K562 (cell line): ENCODE data around the gene ELMO1. TPM values are rescaled to one million over a fixed set of nuclear protein-coding genes. Genes with fewer than 3 reads are reported as not detected.

ENCODE experiments used
- ATAC-seq: fragments of 200-7000 bp; cut with Tn5 transposase; 3 replicates; pipeline ENCODE4 v1.9.1; 2020; ENCODE audit warnings: moderate library complexity
- BruUV-seq: library from RNA; stranded (reverse); fragments of 400-500 nt; replicated peaks from 2 replicates; lab custom pipeline; 2021; lab: Mats Ljungman, UMichigan
- CTCF ChIA-PET: fragments of 300-600 bp; formaldehyde crosslinking; extraction: SDS; loops from one replicate; lab custom pipeline; 2021; ENCODE audit warnings: low intra/inter-chr PET ratio; lab: Yijun Ruan, JAX
- POLR2A ChIA-PET: fragments of 300-600, 350-650 bp; sonication (Branson Sonifier 250); formaldehyde crosslinking; extraction: SDS; loops from one replicate; lab custom pipeline; 2021; ENCODE audit warnings: antibody characterized with exemption, inconsistent platforms; lab: Yijun Ruan, JAX
- DNase-seq, 4 experiments: peaks; one replicate each; pipeline versions ENCODE4 v3.0.0 to v3.0.0-alpha.2; 2011 to 2018; ENCODE audit warnings: low spot score in 3 of 4, mixed read lengths in 3 of 4; ENCODE audit errors: extremely low read depth in 1 of 4
- FAIRE-seq: peaks from 2 replicates; lab custom pipeline; 2011; peaks lifted over from hg19 to GRCh38; lab: Jason Lieb, UNC
- H2AFZ ChIP-seq: 2 replicates; pipeline ENCODE4 v1.6.0; 2011; ENCODE audit warnings: low read depth, low read length, control low read depth, inconsistent platforms
- H3K27ac ChIP-seq: fragments of 200-600 bp; 3 replicates; pipeline ENCODE4 v1.8.0; 2011; ENCODE audit warnings: low read depth, mild to moderate bottlenecking, control low read depth, inconsistent platforms, low read length, moderate library complexity, mixed read lengths; ENCODE audit errors: extremely low read depth
- H3K27me3 ChIP-seq, 2 experiments: fragments of 300-600 bp in 1 of 2; 2 replicates in 1 of 2; 3 replicates in 1 of 2; pipeline versions ENCODE4 v1.6.0 to v1.8.0; 2011; ENCODE audit warnings: inconsistent platforms in 2 of 2, low read length in 2 of 2, mild to moderate bottlenecking in 1 of 2, mixed read lengths in 1 of 2, moderate library complexity in 1 of 2; ENCODE audit not compliant: control insufficient read depth in 2 of 2, insufficient read depth in 2 of 2
- H3K36me3 ChIP-seq: fragments of 300-600 bp; 3 replicates; pipeline ENCODE4 v1.8.0; 2011; ENCODE audit warnings: mild to moderate bottlenecking, low read length, inconsistent platforms; ENCODE audit not compliant: control insufficient read depth, insufficient read depth
- H3K4me1 ChIP-seq, 2 experiments: fragments of 200-600 bp in 1 of 2; replicated peaks in 1 of 2; 2 replicates in 1 of 2; 3 replicates in 1 of 2; pipeline versions ENCODE4 v1.5.1 to v1.8.0; 2011; ENCODE audit warnings: inconsistent platforms in 2 of 2, low read length in 2 of 2, mild to moderate bottlenecking in 1 of 2, mixed read lengths in 1 of 2, moderate library complexity in 1 of 2; ENCODE audit not compliant: control insufficient read depth in 2 of 2, insufficient read depth in 2 of 2
- H3K4me2 ChIP-seq: 2 replicates; pipeline ENCODE4 v1.6.1; 2011; ENCODE audit warnings: low read length, control low read depth, inconsistent platforms, mixed read lengths; ENCODE audit not compliant: insufficient read depth
- H3K4me3 ChIP-seq: fragments of 200-600 bp; sonication (generic), shearing (Covaris generic); 2 replicates; pipeline ENCODE4 v1.5.1; 2016; ENCODE audit warnings: control low read depth, inconsistent platforms
- H3K79me2 ChIP-seq: fragments of 200-600 bp; 3 replicates; pipeline ENCODE4 v1.8.0; 2011; ENCODE audit warnings: low read length, inconsistent platforms; ENCODE audit not compliant: control insufficient read depth, insufficient read depth
- H3K9ac ChIP-seq, 2 experiments: 2 replicates each; pipeline versions ENCODE4 v1.6.0 to v1.6.1; 2011; ENCODE audit warnings: low read depth in 2 of 2, low read length in 2 of 2, control low read depth in 1 of 2, inconsistent platforms in 1 of 2, mild to moderate bottlenecking in 1 of 2, mixed read lengths in 1 of 2; ENCODE audit not compliant: insufficient read depth in 1 of 2
- H3K9me1 ChIP-seq: one replicate; pipeline ENCODE4 v1.6.0; 2011; ENCODE audit warnings: inconsistent platforms, mild to moderate bottlenecking, low read length, moderate library complexity; ENCODE audit not compliant: control insufficient read depth, insufficient read depth
- H3K9me3 ChIP-seq: replicated peaks from 2 replicates; pipeline ENCODE4 v1.5.1; 2011; ENCODE audit warnings: low read depth, low read length, inconsistent platforms; ENCODE audit not compliant: control insufficient read depth, insufficient read depth
- H4K20me1 ChIP-seq: replicated peaks from 2 replicates; pipeline ENCODE4 v1.6.1; 2011; ENCODE audit warnings: low read length, inconsistent platforms, mixed read lengths; ENCODE audit not compliant: control insufficient read depth, insufficient read depth
- BRCA1 ChIP-seq, 2 experiments: fragments of 450-650 bp in 1 of 2; sonication (generic) in 1 of 2; formaldehyde crosslinking in 1 of 2; IDR thresholded peaks; 2 replicates each; pipeline versions ENCODE4 v1.5.0 to v1.6.1; 2017 to 2020; ENCODE audit warnings: mild to moderate bottlenecking in 1 of 2, missing genetic modification reagents in 1 of 2
- CBFA2T3 ChIP-seq: fragments of 450-650 bp; IDR thresholded peaks from 2 replicates; pipeline ENCODE4 v1.6.1; 2017
- DPF2 ChIP-seq: fragments of 450-650 bp; IDR thresholded peaks from 2 replicates; pipeline ENCODE4 v1.6.1; 2016
- GABPA ChIP-seq: fragments of 200-800 bp; sonication (Bioruptor generic); conservative IDR thresholded peaks from 2 replicates; pipeline ENCODE4 v1.6.1; 2016; ENCODE audit warnings: low read depth, missing genetic modification characterization, missing compliant biosample characterization
- LEF1 ChIP-seq: fragments of 450-650 bp; IDR thresholded peaks from 2 replicates; pipeline ENCODE4 v1.6.1; 2016; ENCODE audit warnings: mild to moderate bottlenecking
- RNF2 ChIP-seq: sonication (generic); IDR thresholded peaks from 2 replicates; pipeline ENCODE4 v1.6.1; 2016
- SRSF9 ChIP-seq: fragments of 200-400 bp; formaldehyde crosslinking; IDR thresholded peaks from 2 replicates; pipeline ENCODE4 v1.6.1; 2017; ENCODE audit warnings: low read depth, low read length, borderline replicate concordance
- TARDBP ChIP-seq: fragments of 450-650 bp; IDR thresholded peaks from 2 replicates; pipeline ENCODE4 v1.6.1; 2016
- TGIF2 ChIP-seq: sonication (generic); formaldehyde crosslinking; IDR thresholded peaks from 2 replicates; pipeline ENCODE4 v1.8.1; 2022; ENCODE audit warnings: mild to moderate bottlenecking, missing genetic modification reagents, moderate library complexity
- ZNF217 ChIP-seq: sonication (generic); formaldehyde crosslinking; IDR thresholded peaks from 2 replicates; pipeline ENCODE4 v1.8.0; 2022; ENCODE audit warnings: mild to moderate bottlenecking, missing genetic modification reagents
- WGBS: fragments of 100-300 bp; shearing (Covaris generic); methylation state at CpG from one replicate; pipeline ENCODE4 v1.1.6; 2016; ENCODE audit warnings: low coverage, mixed read lengths; ENCODE audit not compliant: insufficient coverage; ENCODE audit errors: missing lambda C conversion rate; 5-methylcytosine and 5-hydroxymethylcytosine counted together
- in situ Hi-C: fragments of 300-500 bp; cut with MboI; formaldehyde crosslinking; loops from 4 replicates; pipeline ENCODE4 v1.15.0; 2018; ENCODE audit warnings: inconsistent platforms, mixed read lengths
- intact Hi-C: fragments of 100-400 bp; cut with micrococcal nuclease; formaldehyde crosslinking; loops from 2 replicates; pipeline ENCODE4 v1.14.2; 2022
- polyA plus RNA-seq, 8 experiments: library from polyadenylated mRNA; depleted of rRNA in 4 of 8; stranded (reverse) in 5 of 8; unstranded in 3 of 8; fragments of >200 nt; fragmentation: Nextera tagmentation in 2 of 8; fragmentation: Illumina TruSeq in 1 of 8; extraction: Ambion mirVana in 2 of 8; extraction: Trizol in 1 of 8; gene quantifications; 2 replicates each; pipeline versions ENCODE4 v1.2.1 to v1.2.3, GENCODE V29; 2011 to 2014; ENCODE audit warnings: inconsistent platforms in 1 of 8, missing spikeins in 1 of 8
- total RNA-seq, 7 experiments: library from RNA; depleted of rRNA in 6 of 7; stranded (reverse); fragments of >200 nt in 6 of 7; fragmentation: Illumina TruSeq in 2 of 7; extraction: Trizol in 2 of 7; gene quantifications; 2 replicates each; pipeline versions ENCODE4 v1.2.1 to v1.2.3, GENCODE V29; 2011 to 2021; ENCODE audit warnings: low replicate concordance in 1 of 7
- TF ChIP-seq, protein P1 (sequence below): fragments of 450-650 bp; IDR thresholded peaks from 2 replicates; pipeline ENCODE4 v1.6.1; 2017; ENCODE audit warnings: antibody characterized with exemption, mild to moderate bottlenecking

The ELMO1 gene
- total and polyA plus RNA-seq, 9 of the 15 experiments (the other 6 are each of a cell fraction or from before 2014, with no cell fraction given), result 0.36 to 7.2 (median 3.6) TPM

DNA sequence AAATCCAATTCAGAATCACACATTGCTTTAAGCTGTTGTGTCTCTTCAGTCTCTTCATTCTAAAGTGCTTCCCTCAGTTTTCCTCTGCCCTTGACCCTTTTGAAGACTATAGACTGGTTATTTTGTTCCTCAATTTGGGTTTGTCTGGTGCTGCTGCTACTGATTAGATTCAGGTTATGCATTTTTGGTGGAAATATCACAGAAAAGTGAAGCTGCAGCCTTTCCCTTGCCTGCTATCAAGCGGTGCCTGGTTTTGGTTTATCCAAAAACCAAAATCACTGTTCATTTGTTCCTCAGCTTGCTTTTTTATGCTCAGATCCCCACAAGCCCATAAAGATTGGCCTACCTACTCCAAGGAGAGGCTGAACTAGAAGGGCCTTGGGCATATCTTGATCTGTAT lies 55.2 kb downstream of the ELMO1 start:
- no peak for ATAC-seq
- H3K9me1 ChIP-seq, result no peaks in the 10 kb centered on the region
- 0% methylated on average over 1 of the region's 1 CpG for WGBS
- no TSS peak for BruUV-seq
- H4K20me1 ChIP-seq, result no peaks in the 10 kb centered on the region
- no peak for DNase-seq
- H3K79me2 ChIP-seq, result no peaks in the 10 kb centered on the region
- intact Hi-C loops (no loop called here), in situ Hi-C loops (loop anchor here (25.0 kb wide), 1 partner anchor 1619 kb away; no protein-coding TSS in a partner anchor)
- H3K4me1 ChIP-seq, result no peaks in the 10 kb centered on the region
- H3K9ac ChIP-seq, result no peak overlapping the region
- no peak for FAIRE-seq
- ChIA-PET POLR2A (interaction anchor here (0.6 kb wide), 1 partner anchor 18 kb away, joined by 3 read pairs; no protein-coding TSS in a partner anchor), CTCF (no interaction called here)
- H3K4me2 ChIP-seq, result no peak overlapping the region
- TF ChIP-seq BRCA1 (IDR thresholded peaks at IDR 0.05) (no peak), BRCA1 (CRISPR knock-in tag; IDR thresholded peaks at IDR 0.05) (no peak)
- H3K4me3 ChIP-seq, result no peak overlapping the region
- no peak overlapping the region for H2AFZ ChIP-seq
- no peak overlapping the region for H3K27ac ChIP-seq
- H3K9me3 ChIP-seq, result no peaks in the 10 kb centered on the region
- H3K36me3 ChIP-seq, result no peaks in the 10 kb centered on the region
- peaks cover 0 to under 1% of the 10 kb centered on the region in 2 experiments; a peak in 1 of 5 replicates for H3K27me3 ChIP-seq

DNA sequence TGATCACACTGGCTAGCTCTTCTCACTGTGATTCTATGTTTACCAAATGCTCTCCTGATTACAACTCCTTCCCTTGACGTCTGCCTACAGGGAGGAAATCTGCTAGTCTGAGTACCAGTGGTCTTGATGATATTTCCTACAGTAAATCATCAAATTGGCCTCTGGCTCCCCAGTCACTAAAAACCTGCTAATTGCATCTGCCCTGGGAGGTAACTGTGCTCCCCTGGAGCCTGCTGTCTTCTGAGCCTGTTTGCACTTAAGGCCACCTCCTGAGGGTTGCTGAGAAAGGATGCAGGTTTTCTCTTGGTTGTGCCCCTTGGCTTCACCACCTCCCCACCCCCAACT lies 56.0 kb downstream of the ELMO1 start:
- Histone ChIP-seq H3K9me1 (no peaks in the 10 kb centered on the region), H3K36me3 (no peaks in the 10 kb centered on the region), H4K20me1 (no peaks in the 10 kb centered on the region), H3K4me3 (no peak overlapping the region), H3K79me2 (no peaks in the 10 kb centered on the region), H3K27ac (no peak overlapping the region), H2AFZ (no peak overlapping the region), H3K4me2 (no peak overlapping the region), H3K9ac (no peak overlapping the region), H3K9me3 (no peaks in the 10 kb centered on the region), H3K4me1 (no peaks in the 10 kb centered on the region), H3K27me3 (no peaks in the 10 kb centered on the region; a peak in 1 of 5 replicates)
- intact Hi-C loops, result no loop called here
- no TSS peak for BruUV-seq
- WGBS, result 0% methylated on average over 1 of the region's 1 CpG
- DNase-seq, result no peak
- no peak for FAIRE-seq
- POLR2A ChIA-PET, result no interaction called here
- CTCF ChIA-PET, result no interaction called here
- in situ Hi-C loops, result loop anchor here (25.0 kb wide), 1 partner anchor 1620 kb away; no protein-coding TSS in a partner anchor
- ATAC-seq, result no peak
- TF ChIP-seq LEF1, result no peak
- no peak for TF ChIP-seq ZNF217 (CRISPR knock-in tag)
- TF ChIP-seq GABPA (tag), result no peak
- TF ChIP-seq, protein P1, sequence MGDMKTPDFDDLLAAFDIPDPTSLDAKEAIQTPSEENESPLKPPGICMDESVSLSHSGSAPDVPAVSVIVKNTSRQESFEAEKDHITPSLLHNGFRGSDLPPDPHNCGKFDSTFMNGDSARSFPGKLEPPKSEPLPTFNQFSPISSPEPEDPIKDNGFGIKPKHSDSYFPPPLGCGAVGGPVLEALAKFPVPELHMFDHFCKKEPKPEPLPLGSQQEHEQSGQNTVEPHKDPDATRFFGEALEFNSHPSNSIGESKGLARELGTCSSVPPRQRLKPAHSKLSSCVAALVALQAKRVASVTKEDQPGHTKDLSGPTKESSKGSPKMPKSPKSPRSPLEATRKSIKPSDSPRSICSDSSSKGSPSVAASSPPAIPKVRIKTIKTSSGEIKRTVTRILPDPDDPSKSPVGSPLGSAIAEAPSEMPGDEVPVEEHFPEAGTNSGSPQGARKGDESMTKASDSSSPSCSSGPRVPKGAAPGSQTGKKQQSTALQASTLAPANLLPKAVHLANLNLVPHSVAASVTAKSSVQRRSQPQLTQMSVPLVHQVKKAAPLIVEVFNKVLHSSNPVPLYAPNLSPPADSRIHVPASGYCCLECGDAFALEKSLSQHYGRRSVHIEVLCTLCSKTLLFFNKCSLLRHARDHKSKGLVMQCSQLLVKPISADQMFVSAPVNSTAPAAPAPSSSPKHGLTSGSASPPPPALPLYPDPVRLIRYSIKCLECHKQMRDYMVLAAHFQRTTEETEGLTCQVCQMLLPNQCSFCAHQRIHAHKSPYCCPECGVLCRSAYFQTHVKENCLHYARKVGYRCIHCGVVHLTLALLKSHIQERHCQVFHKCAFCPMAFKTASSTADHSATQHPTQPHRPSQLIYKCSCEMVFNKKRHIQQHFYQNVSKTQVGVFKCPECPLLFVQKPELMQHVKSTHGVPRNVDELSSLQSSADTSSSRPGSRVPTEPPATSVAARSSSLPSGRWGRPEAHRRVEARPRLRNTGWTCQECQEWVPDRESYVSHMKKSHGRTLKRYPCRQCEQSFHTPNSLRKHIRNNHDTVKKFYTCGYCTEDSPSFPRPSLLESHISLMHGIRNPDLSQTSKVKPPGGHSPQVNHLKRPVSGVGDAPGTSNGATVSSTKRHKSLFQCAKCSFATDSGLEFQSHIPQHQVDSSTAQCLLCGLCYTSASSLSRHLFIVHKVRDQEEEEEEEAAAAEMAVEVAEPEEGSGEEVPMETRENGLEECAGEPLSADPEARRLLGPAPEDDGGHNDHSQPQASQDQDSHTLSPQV, result no peak
- TF ChIP-seq TGIF2 (CRISPR knock-in tag), result no peak
- no peak for TF ChIP-seq RNF2
- no peak for TF ChIP-seq CBFA2T3
- TF ChIP-seq TARDBP, result no peak
- TF ChIP-seq SRSF9, result no peak
- no peak for TF ChIP-seq DPF2
